Measurements from ENCODE around the gene FAM229B.

The FAM229B gene

DNA sequence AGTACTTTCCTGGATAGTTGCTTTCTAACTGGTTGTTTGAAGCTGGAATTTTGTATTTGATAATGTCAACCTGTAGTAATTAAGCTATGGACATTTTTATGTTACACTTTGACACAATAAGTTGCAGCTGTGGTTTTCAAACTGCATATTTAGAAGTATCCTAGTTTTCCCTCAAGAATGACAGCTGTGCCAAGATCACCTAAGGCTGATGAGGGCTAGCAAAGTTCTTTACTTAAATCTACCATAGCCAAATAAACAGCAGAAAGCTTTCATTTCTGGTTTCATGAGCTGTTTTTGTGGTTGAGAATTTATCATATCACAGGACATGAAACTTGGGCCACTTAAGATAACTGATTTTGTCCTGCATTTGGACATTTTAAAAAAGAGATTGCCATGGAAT, 30.6 kb downstream of the FAM229B start:
- DNase-seq (ENCODE audit: low read depth in 1 of 2, low spot score in 1 of 2): no peak
- TF ChIP-seq POLR2AphosphoS5 (IDR thresholded peaks at IDR 0.05; ENCODE audit: low read depth): no peak
- TF ChIP-seq, protein P1, sequence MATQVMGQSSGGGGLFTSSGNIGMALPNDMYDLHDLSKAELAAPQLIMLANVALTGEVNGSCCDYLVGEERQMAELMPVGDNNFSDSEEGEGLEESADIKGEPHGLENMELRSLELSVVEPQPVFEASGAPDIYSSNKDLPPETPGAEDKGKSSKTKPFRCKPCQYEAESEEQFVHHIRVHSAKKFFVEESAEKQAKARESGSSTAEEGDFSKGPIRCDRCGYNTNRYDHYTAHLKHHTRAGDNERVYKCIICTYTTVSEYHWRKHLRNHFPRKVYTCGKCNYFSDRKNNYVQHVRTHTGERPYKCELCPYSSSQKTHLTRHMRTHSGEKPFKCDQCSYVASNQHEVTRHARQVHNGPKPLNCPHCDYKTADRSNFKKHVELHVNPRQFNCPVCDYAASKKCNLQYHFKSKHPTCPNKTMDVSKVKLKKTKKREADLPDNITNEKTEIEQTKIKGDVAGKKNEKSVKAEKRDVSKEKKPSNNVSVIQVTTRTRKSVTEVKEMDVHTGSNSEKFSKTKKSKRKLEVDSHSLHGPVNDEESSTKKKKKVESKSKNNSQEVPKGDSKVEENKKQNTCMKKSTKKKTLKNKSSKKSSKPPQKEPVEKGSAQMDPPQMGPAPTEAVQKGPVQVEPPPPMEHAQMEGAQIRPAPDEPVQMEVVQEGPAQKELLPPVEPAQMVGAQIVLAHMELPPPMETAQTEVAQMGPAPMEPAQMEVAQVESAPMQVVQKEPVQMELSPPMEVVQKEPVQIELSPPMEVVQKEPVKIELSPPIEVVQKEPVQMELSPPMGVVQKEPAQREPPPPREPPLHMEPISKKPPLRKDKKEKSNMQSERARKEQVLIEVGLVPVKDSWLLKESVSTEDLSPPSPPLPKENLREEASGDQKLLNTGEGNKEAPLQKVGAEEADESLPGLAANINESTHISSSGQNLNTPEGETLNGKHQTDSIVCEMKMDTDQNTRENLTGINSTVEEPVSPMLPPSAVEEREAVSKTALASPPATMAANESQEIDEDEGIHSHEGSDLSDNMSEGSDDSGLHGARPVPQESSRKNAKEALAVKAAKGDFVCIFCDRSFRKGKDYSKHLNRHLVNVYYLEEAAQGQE (IDR thresholded peaks at IDR 0.05; ENCODE audit: insufficient replicate concordance, low read depth): no peak
- TF ChIP-seq, protein P2, sequence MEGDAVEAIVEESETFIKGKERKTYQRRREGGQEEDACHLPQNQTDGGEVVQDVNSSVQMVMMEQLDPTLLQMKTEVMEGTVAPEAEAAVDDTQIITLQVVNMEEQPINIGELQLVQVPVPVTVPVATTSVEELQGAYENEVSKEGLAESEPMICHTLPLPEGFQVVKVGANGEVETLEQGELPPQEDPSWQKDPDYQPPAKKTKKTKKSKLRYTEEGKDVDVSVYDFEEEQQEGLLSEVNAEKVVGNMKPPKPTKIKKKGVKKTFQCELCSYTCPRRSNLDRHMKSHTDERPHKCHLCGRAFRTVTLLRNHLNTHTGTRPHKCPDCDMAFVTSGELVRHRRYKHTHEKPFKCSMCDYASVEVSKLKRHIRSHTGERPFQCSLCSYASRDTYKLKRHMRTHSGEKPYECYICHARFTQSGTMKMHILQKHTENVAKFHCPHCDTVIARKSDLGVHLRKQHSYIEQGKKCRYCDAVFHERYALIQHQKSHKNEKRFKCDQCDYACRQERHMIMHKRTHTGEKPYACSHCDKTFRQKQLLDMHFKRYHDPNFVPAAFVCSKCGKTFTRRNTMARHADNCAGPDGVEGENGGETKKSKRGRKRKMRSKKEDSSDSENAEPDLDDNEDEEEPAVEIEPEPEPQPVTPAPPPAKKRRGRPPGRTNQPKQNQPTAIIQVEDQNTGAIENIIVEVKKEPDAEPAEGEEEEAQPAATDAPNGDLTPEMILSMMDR (IDR thresholded peaks at IDR 0.05; ENCODE audit: insufficient read depth, low read length): no peak
- TF ChIP-seq GABPA (IDR thresholded peaks at IDR 0.05; ENCODE audit: low read depth): no peak
- TF ChIP-seq SPI1 (IDR thresholded peaks at IDR 0.05; ENCODE audit: borderline replicate concordance, low read depth): no peak
- Histone ChIP-seq H3K4me3 (replicated peaks; ENCODE audit: insufficient read depth, low read length) (no peak overlapping the region), H3K27me3 (ENCODE audit: insufficient read depth, poor library complexity, severe bottlenecking) (no peaks in the 10 kb centered on the region), H3K27ac (replicated peaks) (no peak overlapping the region)

DNA sequence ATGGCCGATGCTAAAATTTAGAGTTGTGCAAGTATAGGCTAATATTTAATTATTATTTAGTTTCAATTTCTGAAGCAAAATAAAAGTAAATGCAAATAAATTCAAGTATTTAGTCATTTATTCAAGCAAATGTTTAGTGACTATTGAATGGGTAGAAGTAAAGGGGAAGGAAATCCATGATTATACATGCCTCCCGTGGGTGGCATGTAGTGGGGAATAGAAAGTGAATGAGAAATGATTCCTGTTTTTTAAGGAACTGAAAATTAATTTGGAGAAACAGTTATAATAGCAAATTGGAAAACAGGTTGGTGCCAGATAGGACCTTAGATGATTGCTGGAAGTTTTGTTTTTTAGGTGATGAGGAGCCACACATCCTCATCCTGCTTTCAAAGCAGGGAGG, 35.4 kb downstream of the FAM229B start:
- Histone ChIP-seq H3K27ac (replicated peaks) (no peak overlapping the region), H3K27me3 (ENCODE audit: insufficient read depth, poor library complexity, severe bottlenecking) (peaks cover 2% of the 10 kb centered on the region), H3K4me3 (replicated peaks; ENCODE audit: insufficient read depth, low read length) (no peak overlapping the region)
- TF ChIP-seq SPI1 (IDR thresholded peaks at IDR 0.05; ENCODE audit: borderline replicate concordance, low read depth) (no peak), POLR2AphosphoS5 (IDR thresholded peaks at IDR 0.05; ENCODE audit: low read depth) (no peak), GABPA (IDR thresholded peaks at IDR 0.05; ENCODE audit: low read depth) (no peak)
- TF ChIP-seq, protein P1 (IDR thresholded peaks at IDR 0.05; ENCODE audit: insufficient replicate concordance, low read depth): no peak
- TF ChIP-seq, protein P2 (IDR thresholded peaks at IDR 0.05; ENCODE audit: insufficient read depth, low read length): no peak
- no peak for DNase-seq (ENCODE audit: low read depth in 1 of 2, low spot score in 1 of 2)

DNA sequence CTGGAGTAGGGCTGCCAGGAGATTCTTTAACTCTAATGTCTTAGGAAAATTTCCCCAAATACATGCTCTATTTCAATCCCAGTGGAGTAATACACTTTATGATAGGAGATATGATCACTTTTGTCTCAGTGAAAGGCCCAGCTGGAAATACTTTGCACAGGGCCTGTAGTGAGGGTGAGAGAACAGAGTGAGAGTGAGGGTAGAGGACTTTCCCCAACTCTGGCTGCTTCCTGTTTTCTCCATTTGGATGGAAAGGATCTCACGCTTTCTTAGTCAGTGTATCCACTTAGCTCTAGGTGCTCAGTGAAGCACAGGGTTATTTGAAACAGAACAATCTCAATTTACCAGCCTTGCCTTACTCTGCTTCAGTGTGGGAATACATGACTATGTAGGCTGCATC, 36.6 kb downstream of the FAM229B start:
- DNase-seq (ENCODE audit: low read depth in 1 of 2, low spot score in 1 of 2): no peak
- no peak overlapping the region for H3K27ac ChIP-seq (replicated peaks)
- H3K4me3 ChIP-seq (replicated peaks; ENCODE audit: insufficient read depth, low read length): no peak overlapping the region
- H3K27me3 ChIP-seq (ENCODE audit: insufficient read depth, poor library complexity, severe bottlenecking): peaks cover 2% of the 10 kb centered on the region
- TF ChIP-seq, protein P2 (IDR thresholded peaks at IDR 0.05; ENCODE audit: insufficient read depth, low read length): no peak
- no peak for TF ChIP-seq SPI1 (IDR thresholded peaks at IDR 0.05; ENCODE audit: borderline replicate concordance, low read depth)
- TF ChIP-seq, protein P1 (IDR thresholded peaks at IDR 0.05; ENCODE audit: insufficient replicate concordance, low read depth): no peak
- TF ChIP-seq POLR2AphosphoS5 (IDR thresholded peaks at IDR 0.05; ENCODE audit: low read depth): no peak
- TF ChIP-seq GABPA (IDR thresholded peaks at IDR 0.05; ENCODE audit: low read depth): no peak
